HEK293 (cell line): ENCODE measurements around the gene HDAC1.

ENCODE experiments used
- KLF9 ChIP-seq: fragments of 450-650 bp; formaldehyde crosslinking; IDR thresholded peaks from 2 replicates; pipeline ENCODE4 v1.5.1; 2016; ENCODE audit warnings: missing biosample characterization, missing genetic modification characterization, low read depth
- TRIM28 ChIP-seq: IDR thresholded peaks from 2 replicates; pipeline ENCODE4 v1.6.1; 2011; ENCODE audit warnings: low read length, control low read depth, borderline replicate concordance
- ZFP3 ChIP-seq: fragments of 450-650 bp; formaldehyde crosslinking; IDR thresholded peaks from 2 replicates; pipeline ENCODE4 v1.5.1; 2016; ENCODE audit warnings: low read depth, missing biosample characterization, missing genetic modification characterization
- ZNF157 ChIP-seq: fragments of 450-650 bp; formaldehyde crosslinking; IDR thresholded peaks from 2 replicates; pipeline ENCODE4 v1.5.1; 2016; ENCODE audit warnings: missing biosample characterization, missing genetic modification characterization
- ZNF366 ChIP-seq: fragments of 450-650 bp; formaldehyde crosslinking; conservative IDR thresholded peaks from 2 replicates; pipeline ENCODE4 v1.5.1; 2016; ENCODE audit warnings: missing biosample characterization, missing genetic modification characterization
- ZNF747 ChIP-seq: fragments of 450-650 bp; formaldehyde crosslinking; IDR thresholded peaks from 2 replicates; pipeline ENCODE4 v1.5.1; 2016; ENCODE audit warnings: missing biosample characterization, missing genetic modification characterization
- ZNF777 ChIP-seq: fragments of 450-650 bp; formaldehyde crosslinking; IDR thresholded peaks from 2 replicates; pipeline ENCODE4 v1.5.1; 2017; ENCODE audit warnings: missing biosample characterization, missing genetic modification characterization, borderline replicate concordance
- TF ChIP-seq, protein P1 (sequence below): fragments of 450-650 bp; formaldehyde crosslinking; IDR thresholded peaks from 2 replicates; pipeline ENCODE4 v1.5.1; 2016; ENCODE audit warnings: missing biosample characterization, missing genetic modification characterization
- TF ChIP-seq, protein P2 (sequence below): fragments of 450-650 bp; formaldehyde crosslinking; IDR thresholded peaks from 2 replicates; pipeline ENCODE4 v1.5.0; 2017; ENCODE audit warnings: missing biosample characterization, missing genetic modification characterization, borderline replicate concordance
- TF ChIP-seq, protein P3 (sequence below): fragments of 450-650 bp; formaldehyde crosslinking; IDR thresholded peaks from 2 replicates; pipeline ENCODE4 v1.5.1; 2016; ENCODE audit warnings: missing biosample characterization, missing genetic modification characterization, low read depth
- TF ChIP-seq, protein P4 (sequence below): fragments of 450-650 bp; formaldehyde crosslinking; IDR thresholded peaks from 2 replicates; pipeline ENCODE4 v1.5.1; 2016; ENCODE audit warnings: missing biosample characterization, missing genetic modification characterization
- TF ChIP-seq, protein P5 (sequence below): fragments of 450-650 bp; formaldehyde crosslinking; IDR thresholded peaks from 2 replicates; pipeline ENCODE4 v1.5.1; 2016; ENCODE audit warnings: missing biosample characterization, missing genetic modification characterization
- TF ChIP-seq, protein P6 (sequence below): fragments of 450-650 bp; formaldehyde crosslinking; IDR thresholded peaks from 2 replicates; pipeline ENCODE4 v1.5.1; 2016; ENCODE audit warnings: missing biosample characterization, missing genetic modification characterization

DNA sequence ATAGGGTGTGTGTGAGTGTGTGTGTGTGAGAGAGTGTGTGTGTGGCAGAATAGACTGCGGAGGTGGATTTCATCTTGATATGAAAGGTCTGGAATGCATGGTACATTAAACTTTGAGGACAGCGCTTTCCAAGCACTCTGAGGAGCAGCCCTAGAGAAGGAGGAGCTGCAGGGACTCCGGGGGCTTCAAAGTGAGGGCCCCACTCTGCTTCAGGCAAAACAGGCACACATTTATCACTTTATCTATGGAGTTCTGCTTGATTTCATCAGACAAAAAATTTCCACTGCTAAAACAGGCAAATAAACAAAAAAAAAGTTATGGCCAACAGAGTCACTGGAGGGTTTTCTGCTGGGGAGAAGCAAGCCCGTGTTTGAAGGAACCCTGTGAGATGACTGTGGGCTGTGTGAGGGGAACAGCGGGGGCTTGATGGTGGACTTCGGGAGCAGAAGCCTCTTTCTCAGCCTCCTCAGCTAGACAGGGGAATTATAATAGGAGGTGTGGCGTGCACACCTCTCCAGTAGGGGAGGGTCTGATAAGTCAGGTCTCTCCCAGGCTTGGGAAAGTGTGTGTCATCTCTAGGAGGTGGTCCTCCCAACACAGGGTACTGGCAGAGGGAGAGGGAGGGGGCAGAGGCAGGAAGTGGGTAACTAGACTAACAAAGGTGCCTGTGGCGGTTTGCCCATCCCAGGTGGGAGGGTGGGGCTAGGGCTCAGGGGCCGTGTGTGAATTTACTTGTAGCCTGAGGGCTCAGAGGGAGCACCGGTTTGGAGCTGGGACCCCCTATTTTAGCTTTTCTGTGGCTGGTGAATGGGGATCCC is 18.3 kb upstream of the HDAC1 start:
- no peak for TF ChIP-seq ZFP3 (tag by site-specific recombination)
- TF ChIP-seq, protein P1, sequence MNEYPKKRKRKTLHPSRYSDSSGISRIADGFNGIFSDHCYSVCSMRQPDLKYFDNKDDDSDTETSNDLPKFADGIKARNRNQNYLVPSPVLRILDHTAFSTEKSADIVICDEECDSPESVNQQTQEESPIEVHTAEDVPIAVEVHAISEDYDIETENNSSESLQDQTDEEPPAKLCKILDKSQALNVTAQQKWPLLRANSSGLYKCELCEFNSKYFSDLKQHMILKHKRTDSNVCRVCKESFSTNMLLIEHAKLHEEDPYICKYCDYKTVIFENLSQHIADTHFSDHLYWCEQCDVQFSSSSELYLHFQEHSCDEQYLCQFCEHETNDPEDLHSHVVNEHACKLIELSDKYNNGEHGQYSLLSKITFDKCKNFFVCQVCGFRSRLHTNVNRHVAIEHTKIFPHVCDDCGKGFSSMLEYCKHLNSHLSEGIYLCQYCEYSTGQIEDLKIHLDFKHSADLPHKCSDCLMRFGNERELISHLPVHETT (tag by site-specific recombination), result no peak
- no peak for TF ChIP-seq KLF9 (tag by site-specific recombination)
- TF ChIP-seq, protein P2, sequence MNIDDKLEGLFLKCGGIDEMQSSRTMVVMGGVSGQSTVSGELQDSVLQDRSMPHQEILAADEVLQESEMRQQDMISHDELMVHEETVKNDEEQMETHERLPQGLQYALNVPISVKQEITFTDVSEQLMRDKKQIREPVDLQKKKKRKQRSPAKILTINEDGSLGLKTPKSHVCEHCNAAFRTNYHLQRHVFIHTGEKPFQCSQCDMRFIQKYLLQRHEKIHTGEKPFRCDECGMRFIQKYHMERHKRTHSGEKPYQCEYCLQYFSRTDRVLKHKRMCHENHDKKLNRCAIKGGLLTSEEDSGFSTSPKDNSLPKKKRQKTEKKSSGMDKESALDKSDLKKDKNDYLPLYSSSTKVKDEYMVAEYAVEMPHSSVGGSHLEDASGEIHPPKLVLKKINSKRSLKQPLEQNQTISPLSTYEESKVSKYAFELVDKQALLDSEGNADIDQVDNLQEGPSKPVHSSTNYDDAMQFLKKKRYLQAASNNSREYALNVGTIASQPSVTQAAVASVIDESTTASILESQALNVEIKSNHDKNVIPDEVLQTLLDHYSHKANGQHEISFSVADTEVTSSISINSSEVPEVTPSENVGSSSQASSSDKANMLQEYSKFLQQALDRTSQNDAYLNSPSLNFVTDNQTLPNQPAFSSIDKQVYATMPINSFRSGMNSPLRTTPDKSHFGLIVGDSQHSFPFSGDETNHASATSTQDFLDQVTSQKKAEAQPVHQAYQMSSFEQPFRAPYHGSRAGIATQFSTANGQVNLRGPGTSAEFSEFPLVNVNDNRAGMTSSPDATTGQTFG (tag by site-specific recombination), result no peak
- TF ChIP-seq, protein P3, sequence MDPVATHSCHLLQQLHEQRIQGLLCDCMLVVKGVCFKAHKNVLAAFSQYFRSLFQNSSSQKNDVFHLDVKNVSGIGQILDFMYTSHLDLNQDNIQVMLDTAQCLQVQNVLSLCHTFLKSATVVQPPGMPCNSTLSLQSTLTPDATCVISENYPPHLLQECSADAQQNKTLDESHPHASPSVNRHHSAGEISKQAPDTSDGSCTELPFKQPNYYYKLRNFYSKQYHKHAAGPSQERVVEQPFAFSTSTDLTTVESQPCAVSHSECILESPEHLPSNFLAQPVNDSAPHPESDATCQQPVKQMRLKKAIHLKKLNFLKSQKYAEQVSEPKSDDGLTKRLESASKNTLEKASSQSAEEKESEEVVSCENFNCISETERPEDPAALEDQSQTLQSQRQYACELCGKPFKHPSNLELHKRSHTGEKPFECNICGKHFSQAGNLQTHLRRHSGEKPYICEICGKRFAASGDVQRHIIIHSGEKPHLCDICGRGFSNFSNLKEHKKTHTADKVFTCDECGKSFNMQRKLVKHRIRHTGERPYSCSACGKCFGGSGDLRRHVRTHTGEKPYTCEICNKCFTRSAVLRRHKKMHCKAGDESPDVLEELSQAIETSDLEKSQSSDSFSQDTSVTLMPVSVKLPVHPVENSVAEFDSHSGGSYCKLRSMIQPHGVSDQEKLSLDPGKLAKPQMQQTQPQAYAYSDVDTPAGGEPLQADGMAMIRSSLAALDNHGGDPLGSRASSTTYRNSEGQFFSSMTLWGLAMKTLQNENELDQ, result no peak
- TF ChIP-seq ZNF366 (tag by site-specific recombination), result no peak
- no peak for TF ChIP-seq ZNF777 (tag by site-specific recombination)
- TF ChIP-seq, protein P4, sequence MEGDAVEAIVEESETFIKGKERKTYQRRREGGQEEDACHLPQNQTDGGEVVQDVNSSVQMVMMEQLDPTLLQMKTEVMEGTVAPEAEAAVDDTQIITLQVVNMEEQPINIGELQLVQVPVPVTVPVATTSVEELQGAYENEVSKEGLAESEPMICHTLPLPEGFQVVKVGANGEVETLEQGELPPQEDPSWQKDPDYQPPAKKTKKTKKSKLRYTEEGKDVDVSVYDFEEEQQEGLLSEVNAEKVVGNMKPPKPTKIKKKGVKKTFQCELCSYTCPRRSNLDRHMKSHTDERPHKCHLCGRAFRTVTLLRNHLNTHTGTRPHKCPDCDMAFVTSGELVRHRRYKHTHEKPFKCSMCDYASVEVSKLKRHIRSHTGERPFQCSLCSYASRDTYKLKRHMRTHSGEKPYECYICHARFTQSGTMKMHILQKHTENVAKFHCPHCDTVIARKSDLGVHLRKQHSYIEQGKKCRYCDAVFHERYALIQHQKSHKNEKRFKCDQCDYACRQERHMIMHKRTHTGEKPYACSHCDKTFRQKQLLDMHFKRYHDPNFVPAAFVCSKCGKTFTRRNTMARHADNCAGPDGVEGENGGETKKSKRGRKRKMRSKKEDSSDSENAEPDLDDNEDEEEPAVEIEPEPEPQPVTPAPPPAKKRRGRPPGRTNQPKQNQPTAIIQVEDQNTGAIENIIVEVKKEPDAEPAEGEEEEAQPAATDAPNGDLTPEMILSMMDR, result no peak
- TF ChIP-seq, protein P5, sequence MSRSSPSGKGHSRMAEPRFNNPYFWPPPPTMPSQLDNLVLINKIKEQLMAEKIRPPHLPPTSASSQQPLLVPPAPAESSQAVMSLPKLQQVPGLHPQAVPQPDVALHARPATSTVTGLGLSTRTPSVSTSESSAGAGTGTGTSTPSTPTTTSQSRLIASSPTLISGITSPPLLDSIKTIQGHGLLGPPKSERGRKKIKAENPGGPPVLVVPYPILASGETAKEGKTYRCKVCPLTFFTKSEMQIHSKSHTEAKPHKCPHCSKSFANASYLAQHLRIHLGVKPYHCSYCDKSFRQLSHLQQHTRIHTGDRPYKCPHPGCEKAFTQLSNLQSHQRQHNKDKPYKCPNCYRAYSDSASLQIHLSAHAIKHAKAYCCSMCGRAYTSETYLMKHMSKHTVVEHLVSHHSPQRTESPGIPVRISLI (tag by site-specific recombination), result no peak
- TF ChIP-seq ZNF157, result no peak
- TF ChIP-seq ZNF747, result no peak
- TF ChIP-seq TRIM28, result no peak
- TF ChIP-seq, protein P6, sequence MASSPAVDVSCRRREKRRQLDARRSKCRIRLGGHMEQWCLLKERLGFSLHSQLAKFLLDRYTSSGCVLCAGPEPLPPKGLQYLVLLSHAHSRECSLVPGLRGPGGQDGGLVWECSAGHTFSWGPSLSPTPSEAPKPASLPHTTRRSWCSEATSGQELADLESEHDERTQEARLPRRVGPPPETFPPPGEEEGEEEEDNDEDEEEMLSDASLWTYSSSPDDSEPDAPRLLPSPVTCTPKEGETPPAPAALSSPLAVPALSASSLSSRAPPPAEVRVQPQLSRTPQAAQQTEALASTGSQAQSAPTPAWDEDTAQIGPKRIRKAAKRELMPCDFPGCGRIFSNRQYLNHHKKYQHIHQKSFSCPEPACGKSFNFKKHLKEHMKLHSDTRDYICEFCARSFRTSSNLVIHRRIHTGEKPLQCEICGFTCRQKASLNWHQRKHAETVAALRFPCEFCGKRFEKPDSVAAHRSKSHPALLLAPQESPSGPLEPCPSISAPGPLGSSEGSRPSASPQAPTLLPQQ (tag by site-specific recombination), result peak; percentile 45; the same call in 1 of the 2 replicates
